ENCODE data around the gene ATXN2. TPM values are rescaled to one million over a fixed set of nuclear protein-coding genes. Genes with fewer than 3 reads are reported as not detected.

The ATXN2 gene
- total RNA-seq, 1 donor from 2014 or later = 34.2 TPM

DNA sequence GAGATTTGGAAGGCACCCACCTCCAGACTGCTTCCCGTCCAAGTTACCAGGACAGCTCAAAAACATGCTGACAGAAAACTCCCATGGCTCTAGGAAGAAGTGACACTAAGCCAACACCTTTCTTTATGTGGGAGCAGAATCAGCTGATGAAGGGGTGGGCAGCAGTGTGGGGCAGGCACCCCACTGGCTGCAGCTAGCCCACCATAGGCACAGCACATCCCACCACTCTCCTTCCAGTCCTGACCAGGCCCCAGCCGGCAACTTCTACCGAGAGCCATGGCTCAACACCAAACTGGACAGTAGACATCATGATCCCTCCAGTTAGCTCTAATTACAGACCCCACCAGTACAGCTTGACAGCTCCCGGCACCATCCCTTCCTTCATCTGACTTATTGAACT is 148.4 kb downstream of the ATXN2 start:
- H3K4me1 Mint-ChIP-seq = peaks cover 6% of the 10 kb centered on the region
- no peak overlapping the region for H3K4me3 ChIP-seq
- H3K4me1 ChIP-seq = no peaks in the 10 kb centered on the region
- no peaks in the 10 kb centered on the region for H3K27me3 Mint-ChIP-seq (ENCODE audit: insufficient read depth, low read depth)
- peaks cover 9% of the 10 kb centered on the region for H4K20me1 ChIP-seq (ENCODE audit: low read depth)
- H3K27ac Mint-ChIP-seq = no peak overlapping the region
- no peaks in the 10 kb centered on the region for H3K27me3 ChIP-seq
- no peak overlapping the region for H3K4me2 ChIP-seq
- H3K9me3 Mint-ChIP-seq = no peaks in the 10 kb centered on the region
- no peak overlapping the region for H3K27ac ChIP-seq
- no peaks in the 10 kb centered on the region for H3K36me3 ChIP-seq
- TF ChIP-seq EZH2 (IDR thresholded peaks at IDR 0.05) (no peak), EZH2phosphoT487 (IDR thresholded peaks at IDR 0.05) (no peak)
- TF ChIP-seq, protein P1, sequence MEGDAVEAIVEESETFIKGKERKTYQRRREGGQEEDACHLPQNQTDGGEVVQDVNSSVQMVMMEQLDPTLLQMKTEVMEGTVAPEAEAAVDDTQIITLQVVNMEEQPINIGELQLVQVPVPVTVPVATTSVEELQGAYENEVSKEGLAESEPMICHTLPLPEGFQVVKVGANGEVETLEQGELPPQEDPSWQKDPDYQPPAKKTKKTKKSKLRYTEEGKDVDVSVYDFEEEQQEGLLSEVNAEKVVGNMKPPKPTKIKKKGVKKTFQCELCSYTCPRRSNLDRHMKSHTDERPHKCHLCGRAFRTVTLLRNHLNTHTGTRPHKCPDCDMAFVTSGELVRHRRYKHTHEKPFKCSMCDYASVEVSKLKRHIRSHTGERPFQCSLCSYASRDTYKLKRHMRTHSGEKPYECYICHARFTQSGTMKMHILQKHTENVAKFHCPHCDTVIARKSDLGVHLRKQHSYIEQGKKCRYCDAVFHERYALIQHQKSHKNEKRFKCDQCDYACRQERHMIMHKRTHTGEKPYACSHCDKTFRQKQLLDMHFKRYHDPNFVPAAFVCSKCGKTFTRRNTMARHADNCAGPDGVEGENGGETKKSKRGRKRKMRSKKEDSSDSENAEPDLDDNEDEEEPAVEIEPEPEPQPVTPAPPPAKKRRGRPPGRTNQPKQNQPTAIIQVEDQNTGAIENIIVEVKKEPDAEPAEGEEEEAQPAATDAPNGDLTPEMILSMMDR (IDR thresholded peaks at IDR 0.05) = no peak
- H3K9ac ChIP-seq = no peak overlapping the region
- no peaks in the 10 kb centered on the region for H3K9me3 ChIP-seq (ENCODE audit: low read depth)
- no peak overlapping the region for H2AFZ ChIP-seq (replicated peaks)
- H3K36me3 Mint-ChIP-seq = peaks cover 19% of the 10 kb centered on the region
- H3K79me2 ChIP-seq (ENCODE audit: low read depth) = no peaks in the 10 kb centered on the region
- H3K4me3 Mint-ChIP-seq = no peak overlapping the region
- peaks cover 8% of the 10 kb centered on the region for H3F3A ChIP-seq (ENCODE audit: low read depth)
- no peak for DNase-seq (ENCODE audit: low spot score)

DNA sequence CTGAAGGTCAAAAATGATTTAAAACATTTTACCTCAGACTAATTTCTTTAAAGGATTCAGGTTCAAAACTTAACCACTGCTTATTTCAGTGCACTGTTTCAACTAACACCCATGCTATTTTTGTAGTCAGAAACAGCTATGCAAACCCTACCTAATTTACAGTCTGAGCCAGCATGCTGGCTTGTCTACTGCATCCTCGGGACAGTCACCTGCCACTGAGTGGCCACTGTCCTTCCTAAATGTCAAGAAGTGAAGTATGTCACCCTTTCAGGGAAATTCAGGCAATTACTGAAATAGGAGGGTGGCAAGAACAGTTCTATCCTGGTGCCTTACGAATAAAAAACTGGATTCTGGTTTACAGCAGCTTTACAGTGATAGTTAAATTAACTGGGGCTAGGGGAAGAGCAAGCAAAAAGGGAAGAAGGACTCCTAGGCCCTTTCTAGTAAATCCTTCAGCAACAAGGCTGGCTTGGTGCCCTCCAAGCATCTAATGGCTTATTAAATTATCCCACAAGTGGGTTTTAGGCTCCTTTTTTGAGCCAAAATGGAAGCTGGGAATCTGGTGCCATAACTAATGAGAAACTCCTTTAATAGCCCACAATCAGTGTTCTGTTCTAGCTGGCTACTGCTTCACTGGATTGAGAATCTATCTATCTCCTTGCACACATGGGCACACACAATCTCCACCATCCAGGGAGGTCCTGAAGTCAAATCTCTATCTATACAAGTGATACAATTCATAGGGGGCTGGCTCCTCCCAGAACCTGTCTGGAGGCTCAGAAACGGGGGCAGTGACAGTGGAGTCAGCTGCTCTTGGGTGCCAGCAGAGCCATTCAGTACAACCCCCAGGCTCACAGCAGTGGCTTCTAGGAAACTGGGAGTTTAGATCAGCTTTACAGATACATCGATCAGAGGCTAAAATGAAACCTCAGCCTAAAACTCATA is 150.0 kb downstream of the ATXN2 start:
- Histone ChIP-seq H4K20me1 (ENCODE audit: low read depth) (peaks cover 9% of the 10 kb centered on the region), H3K79me2 (ENCODE audit: low read depth) (no peaks in the 10 kb centered on the region), H3K9me3 (ENCODE audit: low read depth) (no peaks in the 10 kb centered on the region), H3K36me3 (no peaks in the 10 kb centered on the region), H3K9ac (no peak overlapping the region), H2AFZ (replicated peaks) (no peak overlapping the region), H3K4me1 (no peaks in the 10 kb centered on the region), H3K27me3 (no peaks in the 10 kb centered on the region), H3K27ac (no peak overlapping the region), H3K4me3 (no peak overlapping the region), H3F3A (ENCODE audit: low read depth) (peaks cover 8% of the 10 kb centered on the region), H3K4me2 (no peak overlapping the region)
- TF ChIP-seq, protein P1 (IDR thresholded peaks at IDR 0.05) = no peak
- TF ChIP-seq EZH2phosphoT487 (IDR thresholded peaks at IDR 0.05) = no peak
- H3K27ac Mint-ChIP-seq = peak overlapping the region; percentile 2
- H3K4me3 Mint-ChIP-seq = no peak overlapping the region
- no peaks in the 10 kb centered on the region for H3K9me3 Mint-ChIP-seq
- H3K27me3 Mint-ChIP-seq (ENCODE audit: insufficient read depth, low read depth) = no peaks in the 10 kb centered on the region
- H3K36me3 Mint-ChIP-seq = peaks cover 14% of the 10 kb centered on the region
- peaks cover 6% of the 10 kb centered on the region for H3K4me1 Mint-ChIP-seq
- DNase-seq (ENCODE audit: low spot score) = no peak

DNA sequence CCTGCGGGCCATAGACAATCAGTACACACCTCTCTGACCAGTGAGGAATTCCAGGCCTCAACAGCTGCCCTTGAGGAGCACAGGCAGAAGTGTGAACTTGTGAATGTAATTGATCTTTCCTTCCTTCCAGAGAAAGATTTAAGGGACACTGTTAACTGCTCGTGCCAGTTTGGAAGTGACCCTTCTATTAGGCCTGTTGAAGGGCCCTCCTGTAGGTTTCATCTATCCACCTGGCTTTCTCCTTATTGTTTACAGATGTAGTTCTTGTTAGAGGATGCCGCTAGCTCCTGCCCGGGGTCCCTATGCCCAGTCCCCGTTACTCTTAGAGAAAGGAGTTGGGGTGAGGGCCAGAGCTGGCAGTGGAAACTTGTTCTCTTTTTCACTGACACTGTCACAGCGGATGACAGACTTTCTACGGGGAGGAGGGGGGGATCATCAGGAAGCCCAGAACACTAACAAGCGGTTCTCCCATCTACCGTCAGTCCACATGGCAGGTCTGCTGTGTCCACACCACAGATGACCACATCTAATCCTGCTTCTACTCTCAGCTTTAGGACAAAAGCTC is 150.8 kb downstream of the ATXN2 start:
- no peak overlapping the region for H3K9ac ChIP-seq
- peaks cover 8% of the 10 kb centered on the region for H3F3A ChIP-seq (ENCODE audit: low read depth)
- no peak overlapping the region for H3K4me2 ChIP-seq
- peaks cover 6% of the 10 kb centered on the region for H3K4me1 Mint-ChIP-seq
- TF ChIP-seq, protein P1 (IDR thresholded peaks at IDR 0.05) = no peak
- TF ChIP-seq EZH2phosphoT487 (IDR thresholded peaks at IDR 0.05) (no peak), EZH2 (IDR thresholded peaks at IDR 0.05) (no peak)
- H3K36me3 Mint-ChIP-seq = peaks cover 12% of the 10 kb centered on the region
- H3K27me3 ChIP-seq = no peaks in the 10 kb centered on the region
- no peak overlapping the region for H3K4me3 ChIP-seq
- H3K27ac ChIP-seq = no peak overlapping the region
- H4K20me1 ChIP-seq (ENCODE audit: low read depth) = peaks cover 9% of the 10 kb centered on the region
- no peak for DNase-seq (ENCODE audit: low spot score)
- no peaks in the 10 kb centered on the region for H3K9me3 Mint-ChIP-seq
- H3K4me3 Mint-ChIP-seq = no peak overlapping the region
- no peaks in the 10 kb centered on the region for H3K36me3 ChIP-seq
- no peak overlapping the region for H2AFZ ChIP-seq (replicated peaks)
- peak overlapping the region; percentile 57 for H3K27ac Mint-ChIP-seq
- no peaks in the 10 kb centered on the region for H3K4me1 ChIP-seq
- H3K27me3 Mint-ChIP-seq (ENCODE audit: insufficient read depth, low read depth) = no peaks in the 10 kb centered on the region
- no peaks in the 10 kb centered on the region for H3K79me2 ChIP-seq (ENCODE audit: low read depth)
- H3K9me3 ChIP-seq (ENCODE audit: low read depth) = no peaks in the 10 kb centered on the region

All from neural progenitor cell (in vitro differentiated cells).